ENCODE measurements around the gene NDUFB10. TPM values are rescaled to one million over a fixed set of nuclear protein-coding genes. Genes with fewer than 3 reads are reported as not detected.
A peak's percentile ranks its signal among the peaks of the same experiment; 100 is the strongest.

The NDUFB10 gene
- total RNA-seq, result 1,000 to 10,000 TPM in 1 of 2 donors, 100 to 1,000 TPM in 1; 583 to 1,046 TPM

GRCh38 chr16:1959269-1960039 is at the start of gene NDUFB10:
Gene NDUFB10 (plus strand): TSS chr16:1959538. CDS start chr16:1959625, 87 bp downstream.
- H3K4me1 ChIP-seq, result peaks cover 0 to 42% of the 10 kb centered on the region in 2 donors
- peak; percentile 94 for DNase-seq (ENCODE audit: low spot score)
- peak within 1 kb of the TSS; percentile 82 to 85 for H3K27ac ChIP-seq
- TF ChIP-seq, protein P1, sequence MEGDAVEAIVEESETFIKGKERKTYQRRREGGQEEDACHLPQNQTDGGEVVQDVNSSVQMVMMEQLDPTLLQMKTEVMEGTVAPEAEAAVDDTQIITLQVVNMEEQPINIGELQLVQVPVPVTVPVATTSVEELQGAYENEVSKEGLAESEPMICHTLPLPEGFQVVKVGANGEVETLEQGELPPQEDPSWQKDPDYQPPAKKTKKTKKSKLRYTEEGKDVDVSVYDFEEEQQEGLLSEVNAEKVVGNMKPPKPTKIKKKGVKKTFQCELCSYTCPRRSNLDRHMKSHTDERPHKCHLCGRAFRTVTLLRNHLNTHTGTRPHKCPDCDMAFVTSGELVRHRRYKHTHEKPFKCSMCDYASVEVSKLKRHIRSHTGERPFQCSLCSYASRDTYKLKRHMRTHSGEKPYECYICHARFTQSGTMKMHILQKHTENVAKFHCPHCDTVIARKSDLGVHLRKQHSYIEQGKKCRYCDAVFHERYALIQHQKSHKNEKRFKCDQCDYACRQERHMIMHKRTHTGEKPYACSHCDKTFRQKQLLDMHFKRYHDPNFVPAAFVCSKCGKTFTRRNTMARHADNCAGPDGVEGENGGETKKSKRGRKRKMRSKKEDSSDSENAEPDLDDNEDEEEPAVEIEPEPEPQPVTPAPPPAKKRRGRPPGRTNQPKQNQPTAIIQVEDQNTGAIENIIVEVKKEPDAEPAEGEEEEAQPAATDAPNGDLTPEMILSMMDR (IDR thresholded peaks at IDR 0.05), result peak; percentile 63 to 85
- no peaks in the 10 kb centered on the region for H3K27me3 ChIP-seq
- H3K36me3 ChIP-seq, result peaks cover 26% of the 10 kb centered on the region
- H3K9me3 ChIP-seq, result no peaks in the 10 kb centered on the region
- H3K4me3 ChIP-seq, result peak within 1 kb of the TSS; percentile 81 to 88

- Histone ChIP-seq H3K4me1 (no peaks in the 10 kb centered on the region), H3K36me3 (no peaks in the 10 kb centered on the region), H3K4me3 (no peak overlapping the region), H3K27me3 (no peaks in the 10 kb centered on the region), H3K27ac (no peak overlapping the region), H3K9me3 (no peaks in the 10 kb centered on the region)
- DNase-seq (ENCODE audit: low spot score), result no peak
- TF ChIP-seq, protein P1 (IDR thresholded peaks at IDR 0.05), result no peak
Observed at GRCh38 chr16:1909561-1910231, 49.6 kb upstream of the NDUFB10 start.

GRCh38 chr16:1911467-1912214 is 47.7 kb upstream of the NDUFB10 start:
- H3K9me3 ChIP-seq, result no peaks in the 10 kb centered on the region
- no peak for DNase-seq (ENCODE audit: low spot score)
- no peak overlapping the region for H3K27ac ChIP-seq
- TF ChIP-seq, protein P1 (IDR thresholded peaks at IDR 0.05), result no peak
- H3K4me1 ChIP-seq, result no peaks in the 10 kb centered on the region
- H3K4me3 ChIP-seq, result no peak overlapping the region
- no peaks in the 10 kb centered on the region for H3K36me3 ChIP-seq
- peaks cover 0 to under 1% of the 10 kb centered on the region in 2 donors for H3K27me3 ChIP-seq

DNA sequence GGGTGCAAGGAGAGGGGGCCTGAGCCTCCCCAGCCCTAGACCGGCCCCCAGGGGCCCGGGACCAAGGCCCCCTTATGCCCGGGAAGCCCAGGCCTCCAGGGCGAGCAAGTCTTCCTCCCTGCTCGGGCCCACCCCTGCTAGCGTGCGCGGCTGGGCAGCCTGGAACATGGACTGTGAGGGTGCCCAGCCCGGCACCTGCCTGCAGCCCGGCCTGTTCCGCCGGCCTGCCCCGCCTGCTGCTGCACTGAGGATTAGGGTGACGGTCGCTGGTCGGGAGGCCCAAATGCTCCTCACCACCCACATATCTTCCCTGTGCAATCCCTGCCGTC is 47.2 kb upstream of the NDUFB10 start:
- DNase-seq (ENCODE audit: low spot score), result no peak
- Histone ChIP-seq H3K4me3 (no peak overlapping the region), H3K27me3 (peaks cover 1 to 6% of the 10 kb centered on the region in 2 donors), H3K27ac (no peak overlapping the region), H3K4me1 (no peaks in the 10 kb centered on the region), H3K9me3 (no peaks in the 10 kb centered on the region), H3K36me3 (no peaks in the 10 kb centered on the region)
- TF ChIP-seq, protein P1 (IDR thresholded peaks at IDR 0.05), result no peak

- TF ChIP-seq, protein P1 (IDR thresholded peaks at IDR 0.05), result no peak
- DNase-seq (ENCODE audit: low spot score), result no peak
- H3K4me1 ChIP-seq, result peaks cover 0 to 3% of the 10 kb centered on the region in 2 donors
- no peaks in the 10 kb centered on the region for H3K36me3 ChIP-seq
- no peak overlapping the region for H3K27ac ChIP-seq
- H3K27me3 ChIP-seq, result peaks cover 4 to 13% of the 10 kb centered on the region in 2 donors
- H3K9me3 ChIP-seq, result no peaks in the 10 kb centered on the region
- no peak overlapping the region for H3K4me3 ChIP-seq
Observed at GRCh38 chr16:1913327-1914083, 45.8 kb upstream of the NDUFB10 start.

Data from right atrium auricular region (tissue), 2 donors.